HEK293 (cell line): ENCODE measurements around the gene CLDN7.

Experiments
- AEBP2 ChIP-seq: fragments of 450-650 bp; formaldehyde crosslinking; IDR thresholded peaks from 2 replicates; pipeline ENCODE4 v1.5.1; 2016; ENCODE audit warnings: missing biosample characterization, missing genetic modification characterization, borderline replicate concordance
- SP2 ChIP-seq: fragments of 450-650 bp; formaldehyde crosslinking; IDR thresholded peaks from 2 replicates; pipeline ENCODE4 v1.5.1; 2016; ENCODE audit warnings: missing biosample characterization, missing genetic modification characterization
- YY1 ChIP-seq: fragments of 450-650 bp; formaldehyde crosslinking; IDR thresholded peaks from 2 replicates; pipeline ENCODE4 v1.5.1; 2018; ENCODE audit warnings: missing biosample characterization, missing genetic modification characterization
- ZNF24 ChIP-seq: fragments of 450-650 bp; formaldehyde crosslinking; IDR thresholded peaks from 2 replicates; pipeline ENCODE4 v1.5.1; 2016; ENCODE audit warnings: missing biosample characterization, missing genetic modification characterization
- ZNF366 ChIP-seq: fragments of 450-650 bp; formaldehyde crosslinking; conservative IDR thresholded peaks from 2 replicates; pipeline ENCODE4 v1.5.1; 2016; ENCODE audit warnings: missing biosample characterization, missing genetic modification characterization
- TF ChIP-seq, protein P1 (sequence below): fragments of 450-650 bp; formaldehyde crosslinking; IDR thresholded peaks from 2 replicates; pipeline ENCODE4 v1.5.1; 2016; ENCODE audit warnings: missing biosample characterization, missing genetic modification characterization
- TF ChIP-seq, protein P2 (sequence below): fragments of 450-650 bp; formaldehyde crosslinking; IDR thresholded peaks from 2 replicates; pipeline ENCODE4 v1.5.1; 2016; ENCODE audit warnings: missing biosample characterization, missing genetic modification characterization

GRCh38 chr17:7256766-7257456 is 5.4 kb downstream of the CLDN7 start:
- TF ChIP-seq, protein P1, sequence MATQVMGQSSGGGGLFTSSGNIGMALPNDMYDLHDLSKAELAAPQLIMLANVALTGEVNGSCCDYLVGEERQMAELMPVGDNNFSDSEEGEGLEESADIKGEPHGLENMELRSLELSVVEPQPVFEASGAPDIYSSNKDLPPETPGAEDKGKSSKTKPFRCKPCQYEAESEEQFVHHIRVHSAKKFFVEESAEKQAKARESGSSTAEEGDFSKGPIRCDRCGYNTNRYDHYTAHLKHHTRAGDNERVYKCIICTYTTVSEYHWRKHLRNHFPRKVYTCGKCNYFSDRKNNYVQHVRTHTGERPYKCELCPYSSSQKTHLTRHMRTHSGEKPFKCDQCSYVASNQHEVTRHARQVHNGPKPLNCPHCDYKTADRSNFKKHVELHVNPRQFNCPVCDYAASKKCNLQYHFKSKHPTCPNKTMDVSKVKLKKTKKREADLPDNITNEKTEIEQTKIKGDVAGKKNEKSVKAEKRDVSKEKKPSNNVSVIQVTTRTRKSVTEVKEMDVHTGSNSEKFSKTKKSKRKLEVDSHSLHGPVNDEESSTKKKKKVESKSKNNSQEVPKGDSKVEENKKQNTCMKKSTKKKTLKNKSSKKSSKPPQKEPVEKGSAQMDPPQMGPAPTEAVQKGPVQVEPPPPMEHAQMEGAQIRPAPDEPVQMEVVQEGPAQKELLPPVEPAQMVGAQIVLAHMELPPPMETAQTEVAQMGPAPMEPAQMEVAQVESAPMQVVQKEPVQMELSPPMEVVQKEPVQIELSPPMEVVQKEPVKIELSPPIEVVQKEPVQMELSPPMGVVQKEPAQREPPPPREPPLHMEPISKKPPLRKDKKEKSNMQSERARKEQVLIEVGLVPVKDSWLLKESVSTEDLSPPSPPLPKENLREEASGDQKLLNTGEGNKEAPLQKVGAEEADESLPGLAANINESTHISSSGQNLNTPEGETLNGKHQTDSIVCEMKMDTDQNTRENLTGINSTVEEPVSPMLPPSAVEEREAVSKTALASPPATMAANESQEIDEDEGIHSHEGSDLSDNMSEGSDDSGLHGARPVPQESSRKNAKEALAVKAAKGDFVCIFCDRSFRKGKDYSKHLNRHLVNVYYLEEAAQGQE (tag by site-specific recombination), result no peak
- TF ChIP-seq SP2, result no peak
- TF ChIP-seq AEBP2 (tag by site-specific recombination), result no peak
- TF ChIP-seq, protein P2, sequence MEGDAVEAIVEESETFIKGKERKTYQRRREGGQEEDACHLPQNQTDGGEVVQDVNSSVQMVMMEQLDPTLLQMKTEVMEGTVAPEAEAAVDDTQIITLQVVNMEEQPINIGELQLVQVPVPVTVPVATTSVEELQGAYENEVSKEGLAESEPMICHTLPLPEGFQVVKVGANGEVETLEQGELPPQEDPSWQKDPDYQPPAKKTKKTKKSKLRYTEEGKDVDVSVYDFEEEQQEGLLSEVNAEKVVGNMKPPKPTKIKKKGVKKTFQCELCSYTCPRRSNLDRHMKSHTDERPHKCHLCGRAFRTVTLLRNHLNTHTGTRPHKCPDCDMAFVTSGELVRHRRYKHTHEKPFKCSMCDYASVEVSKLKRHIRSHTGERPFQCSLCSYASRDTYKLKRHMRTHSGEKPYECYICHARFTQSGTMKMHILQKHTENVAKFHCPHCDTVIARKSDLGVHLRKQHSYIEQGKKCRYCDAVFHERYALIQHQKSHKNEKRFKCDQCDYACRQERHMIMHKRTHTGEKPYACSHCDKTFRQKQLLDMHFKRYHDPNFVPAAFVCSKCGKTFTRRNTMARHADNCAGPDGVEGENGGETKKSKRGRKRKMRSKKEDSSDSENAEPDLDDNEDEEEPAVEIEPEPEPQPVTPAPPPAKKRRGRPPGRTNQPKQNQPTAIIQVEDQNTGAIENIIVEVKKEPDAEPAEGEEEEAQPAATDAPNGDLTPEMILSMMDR (tag by site-specific recombination), result no peak
- no peak for TF ChIP-seq YY1 (tag by site-specific recombination)
- no peak for TF ChIP-seq ZNF24 (tag by site-specific recombination)
- TF ChIP-seq ZNF366 (tag by site-specific recombination), result no peak
